Measurements from ENCODE around the gene KIF19.

Gene KIF19

GRCh38 chr17:74385201-74385600 is 59.2 kb downstream of the KIF19 start:
- WGBS = 83% methylated on average over 3 of the region's 3 CpGs
- DNase-seq = no peak

GRCh38 chr17:74386386-74386785 is 60.4 kb downstream of the KIF19 start:
- H3K14ac ChIP-seq (ENCODE audit: low read length in 2 of 2) = no peak overlapping the region
- no peak overlapping the region for H2AK5ac ChIP-seq (ENCODE audit: low read length, severe bottlenecking)
- H4K91ac ChIP-seq (ENCODE audit: low read length) = no peak overlapping the region
- peaks cover 1% of the 10 kb centered on the region for H3K4me1 ChIP-seq (ENCODE audit: control insufficient read depth, insufficient read depth, low read depth, low read length)
- WGBS = 68% methylated on average over 6 of the region's 8 CpGs
- H3K9me3 ChIP-seq (ENCODE audit: control insufficient read depth, low read length) = no peaks in the 10 kb centered on the region
- H3K4me3 ChIP-seq (ENCODE audit: insufficient read depth in 1 of 2, low read depth in 1 of 2, low read length in 2 of 2) = no peak overlapping the region
- H2AFZ ChIP-seq (ENCODE audit: low read depth, low read length) = no peak overlapping the region
- H3K27ac ChIP-seq (ENCODE audit: low read length, poor library complexity, severe bottlenecking) = no peak overlapping the region
- peaks cover 0 to 32% of the 10 kb centered on the region in 2 experiments for H3K27me3 ChIP-seq (ENCODE audit: control insufficient read depth in 1 of 2, insufficient read depth in 1 of 2, low read length in 2 of 2)
- no peak for DNase-seq
- H2BK12ac ChIP-seq (ENCODE audit: low read length in 2 of 2) = no peak overlapping the region
- H2BK15ac ChIP-seq (ENCODE audit: low read depth, poor library complexity, severe bottlenecking) = no peak overlapping the region
- H3K23ac ChIP-seq (ENCODE audit: low read length in 2 of 2) = no peak overlapping the region
- H2BK120ac ChIP-seq (ENCODE audit: low read depth, low read length) = no peak overlapping the region
- H3K79me1 ChIP-seq (replicated peaks; ENCODE audit: low read length, poor library complexity, severe bottlenecking) = no peaks in the 10 kb centered on the region
- H3K4ac ChIP-seq (ENCODE audit: low read depth in 1 of 2, low read length in 2 of 2) = no peak overlapping the region
- no peak overlapping the region for H3K18ac ChIP-seq (ENCODE audit: low read depth in 1 of 2, low read length in 2 of 2)
- no peak overlapping the region for H2BK5ac ChIP-seq (ENCODE audit: low read depth, low read length, poor library complexity, severe bottlenecking)
- H3K9ac ChIP-seq (ENCODE audit: low read length) = no peak overlapping the region
- H3K4me2 ChIP-seq (ENCODE audit: low read length, poor library complexity, severe bottlenecking) = no peak overlapping the region
- no peak overlapping the region for H4K8ac ChIP-seq (ENCODE audit: low read length)
- H3K36me3 ChIP-seq (ENCODE audit: control insufficient read depth in 1 of 2, insufficient read depth in 2 of 2, low read depth in 1 of 2, low read length in 2 of 2) = no peaks in the 10 kb centered on the region

More at GRCh38 chr17:74385201-74385600, 59.2 kb downstream of the KIF19 start:
- no peaks in the 10 kb centered on the region for H3K9me3 ChIP-seq (ENCODE audit: control insufficient read depth, low read length)
- H3K14ac ChIP-seq (ENCODE audit: low read length in 2 of 2) = no peak overlapping the region
- no peak overlapping the region for H3K4me2 ChIP-seq (ENCODE audit: low read length, poor library complexity, severe bottlenecking)
- no peak overlapping the region for H3K4me3 ChIP-seq (ENCODE audit: insufficient read depth in 1 of 2, low read depth in 1 of 2, low read length in 2 of 2)
- H3K4me1 ChIP-seq (ENCODE audit: control insufficient read depth, insufficient read depth, low read depth, low read length) = peaks cover 4% of the 10 kb centered on the region
- H3K4ac ChIP-seq (ENCODE audit: low read depth in 1 of 2, low read length in 2 of 2) = no peak overlapping the region
- no peak overlapping the region for H2BK12ac ChIP-seq (ENCODE audit: low read length in 2 of 2)
- no peak overlapping the region for H2BK5ac ChIP-seq (ENCODE audit: low read depth, low read length, poor library complexity, severe bottlenecking)
- no peak overlapping the region for H2BK120ac ChIP-seq (ENCODE audit: low read depth, low read length)
- H2AK5ac ChIP-seq (ENCODE audit: low read length, severe bottlenecking) = no peak overlapping the region
- no peak overlapping the region for H4K91ac ChIP-seq (ENCODE audit: low read length)
- no peak overlapping the region for H4K8ac ChIP-seq (ENCODE audit: low read length)
- no peak overlapping the region for H2AFZ ChIP-seq (ENCODE audit: low read depth, low read length)
- peaks cover 5 to 35% of the 10 kb centered on the region in 2 experiments for H3K27me3 ChIP-seq (ENCODE audit: control insufficient read depth in 1 of 2, insufficient read depth in 1 of 2, low read length in 2 of 2)
- no peak overlapping the region for H3K18ac ChIP-seq (ENCODE audit: low read depth in 1 of 2, low read length in 2 of 2)
- H3K9ac ChIP-seq (ENCODE audit: low read length) = no peak overlapping the region
- no peaks in the 10 kb centered on the region for H3K79me1 ChIP-seq (replicated peaks; ENCODE audit: low read length, poor library complexity, severe bottlenecking)
- H2BK15ac ChIP-seq (ENCODE audit: low read depth, poor library complexity, severe bottlenecking) = no peak overlapping the region
- no peak overlapping the region for H3K27ac ChIP-seq (ENCODE audit: low read length, poor library complexity, severe bottlenecking)
- H3K23ac ChIP-seq (ENCODE audit: low read length in 2 of 2) = no peak overlapping the region
- H3K36me3 ChIP-seq (ENCODE audit: control insufficient read depth in 1 of 2, insufficient read depth in 2 of 2, low read depth in 1 of 2, low read length in 2 of 2) = no peaks in the 10 kb centered on the region

- no peaks in the 10 kb centered on the region for H3K79me1 ChIP-seq (replicated peaks; ENCODE audit: low read length, poor library complexity, severe bottlenecking)
Measured at GRCh38 chr17:74387365-74388218, 61.6 kb downstream of the KIF19 start.

GRCh38 chr17:74389084-74389753 is 63.2 kb downstream of the KIF19 start:
- Histone ChIP-seq H4K91ac (ENCODE audit: low read length) (no peak overlapping the region), H3K4me3 (ENCODE audit: insufficient read depth in 1 of 2, low read depth in 1 of 2, low read length in 2 of 2) (no peak overlapping the region), H3K9ac (ENCODE audit: low read length) (no peak overlapping the region), H3K14ac (ENCODE audit: low read length in 2 of 2) (no peak overlapping the region), H2AK5ac (ENCODE audit: low read length, severe bottlenecking) (no peak overlapping the region), H2BK120ac (ENCODE audit: low read depth, low read length) (no peak overlapping the region), H2BK5ac (ENCODE audit: low read depth, low read length, poor library complexity, severe bottlenecking) (no peak overlapping the region), H3K36me3 (ENCODE audit: control insufficient read depth in 1 of 2, insufficient read depth in 2 of 2, low read depth in 1 of 2, low read length in 2 of 2) (no peaks in the 10 kb centered on the region), H2AFZ (ENCODE audit: low read depth, low read length) (no peak overlapping the region), H3K27ac (ENCODE audit: low read length, poor library complexity, severe bottlenecking) (no peak overlapping the region), H2BK15ac (ENCODE audit: low read depth, poor library complexity, severe bottlenecking) (no peak overlapping the region), H3K9me3 (ENCODE audit: control insufficient read depth, low read length) (no peaks in the 10 kb centered on the region), H3K18ac (ENCODE audit: low read depth in 1 of 2, low read length in 2 of 2) (no peak overlapping the region), H3K79me1 (replicated peaks; ENCODE audit: low read length, poor library complexity, severe bottlenecking) (no peaks in the 10 kb centered on the region), H2BK12ac (ENCODE audit: low read length in 2 of 2) (no peak overlapping the region), H3K4me2 (ENCODE audit: low read length, poor library complexity, severe bottlenecking) (no peak overlapping the region), H4K8ac (ENCODE audit: low read length) (no peak overlapping the region), H3K27me3 (ENCODE audit: control insufficient read depth in 1 of 2, insufficient read depth in 1 of 2, low read length in 2 of 2) (peaks cover 0 to 26% of the 10 kb centered on the region in 2 experiments), H3K23ac (ENCODE audit: low read length in 2 of 2) (no peak overlapping the region), H3K4me1 (ENCODE audit: control insufficient read depth, insufficient read depth, low read depth, low read length) (peaks cover 3% of the 10 kb centered on the region), H3K4ac (ENCODE audit: low read depth in 1 of 2, low read length in 2 of 2) (no peak overlapping the region)
- no peak for DNase-seq
- WGBS = 68% methylated on average over 12 of the region's 12 CpGs

More at GRCh38 chr17:74387365-74388218, 61.6 kb downstream of the KIF19 start:
- Histone ChIP-seq H2BK12ac (ENCODE audit: low read length in 2 of 2) (no peak overlapping the region), H2AFZ (ENCODE audit: low read depth, low read length) (no peak overlapping the region), H4K8ac (ENCODE audit: low read length) (no peak overlapping the region), H2BK15ac (ENCODE audit: low read depth, poor library complexity, severe bottlenecking) (no peak overlapping the region), H3K18ac (ENCODE audit: low read depth in 1 of 2, low read length in 2 of 2) (no peak overlapping the region), H3K23ac (ENCODE audit: low read length in 2 of 2) (no peak overlapping the region), H3K4me2 (ENCODE audit: low read length, poor library complexity, severe bottlenecking) (no peak overlapping the region), H3K9ac (ENCODE audit: low read length) (no peak overlapping the region), H3K36me3 (ENCODE audit: control insufficient read depth in 1 of 2, insufficient read depth in 2 of 2, low read depth in 1 of 2, low read length in 2 of 2) (no peaks in the 10 kb centered on the region), H3K14ac (ENCODE audit: low read length in 2 of 2) (no peak overlapping the region), H3K9me3 (ENCODE audit: control insufficient read depth, low read length) (no peaks in the 10 kb centered on the region), H2BK120ac (ENCODE audit: low read depth, low read length) (no peak overlapping the region), H3K27me3 (ENCODE audit: control insufficient read depth in 1 of 2, insufficient read depth in 1 of 2, low read length in 2 of 2) (peaks cover 0 to 30% of the 10 kb centered on the region in 2 experiments), H3K27ac (ENCODE audit: low read length, poor library complexity, severe bottlenecking) (no peak overlapping the region), H4K91ac (ENCODE audit: low read length) (no peak overlapping the region), H2BK5ac (ENCODE audit: low read depth, low read length, poor library complexity, severe bottlenecking) (no peak overlapping the region), H3K4ac (ENCODE audit: low read depth in 1 of 2, low read length in 2 of 2) (no peak overlapping the region), H3K4me3 (ENCODE audit: insufficient read depth in 1 of 2, low read depth in 1 of 2, low read length in 2 of 2) (no peak overlapping the region), H2AK5ac (ENCODE audit: low read length, severe bottlenecking) (no peak overlapping the region), H3K4me1 (ENCODE audit: control insufficient read depth, insufficient read depth, low read depth, low read length) (peaks cover 1% of the 10 kb centered on the region)
- no peak for DNase-seq
- WGBS = 89% methylated on average over 16 of the region's 17 CpGs
